Measurements from ENCODE around the gene OBSCN.
A peak's percentile ranks its signal among the peaks of the same experiment; 100 is the strongest.
"Not testable (repeated sequence)": the region's sequence is repeated elsewhere in the genome, so short reads cannot be mapped to it uniquely, and the experiment has no call there.

Gene OBSCN

DNA sequence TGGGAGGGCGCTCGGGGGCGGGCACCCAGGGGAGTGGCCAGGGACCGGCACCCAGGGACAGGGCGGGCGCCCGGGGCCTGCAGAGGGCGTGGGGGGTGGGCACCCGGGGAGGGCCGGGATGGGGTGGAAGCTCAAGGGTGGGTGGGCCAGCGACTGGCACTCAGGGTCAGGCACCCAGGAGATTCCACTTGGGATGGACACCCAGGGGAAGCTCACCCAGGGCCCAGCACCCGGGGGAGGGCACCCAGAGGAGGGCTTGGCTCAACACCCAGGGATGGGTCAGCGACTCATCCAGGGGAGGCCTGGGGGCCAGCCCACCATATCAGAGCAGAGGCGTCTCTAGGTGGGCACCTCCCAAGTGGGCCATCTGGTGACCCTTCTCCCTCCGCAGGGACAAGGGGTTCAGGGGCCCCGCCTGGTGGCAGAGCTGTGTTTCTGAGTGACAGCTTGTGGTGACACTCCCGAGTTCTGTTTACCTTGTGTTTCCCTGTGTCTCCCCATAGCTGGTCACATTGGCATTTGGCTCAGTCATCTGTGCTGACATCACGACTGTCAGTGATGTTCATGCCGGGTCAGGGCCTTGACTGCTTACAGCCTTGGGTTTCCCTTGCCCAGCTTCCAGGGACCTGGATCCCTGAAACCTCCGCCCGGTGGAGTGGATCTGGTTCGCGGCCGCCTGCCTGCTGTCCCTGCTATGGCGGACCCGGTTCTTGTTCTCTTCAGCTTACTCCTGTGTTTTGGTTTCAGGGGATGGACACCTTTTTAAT is 41.5 kb upstream of the OBSCN start:
- TF ChIP-seq CTCF (conservative IDR thresholded peaks at IDR 0.05; ENCODE audit: low read depth, low read length) = peak; percentile 41
- DNase-seq (ENCODE audit: low read depth) = no peak
- peak overlapping the region; percentile 76 for H3K4me3 ChIP-seq (ENCODE audit: low read length)

- no peak for DNase-seq (ENCODE audit: low read depth)
- no peak for TF ChIP-seq CTCF (conservative IDR thresholded peaks at IDR 0.05; ENCODE audit: low read depth, low read length)
- H3K4me3 ChIP-seq (ENCODE audit: low read length) = no peak overlapping the region
Measured at GRCh38 chr1:228168563-228169270, 39.1 kb upstream of the OBSCN start.

DNA sequence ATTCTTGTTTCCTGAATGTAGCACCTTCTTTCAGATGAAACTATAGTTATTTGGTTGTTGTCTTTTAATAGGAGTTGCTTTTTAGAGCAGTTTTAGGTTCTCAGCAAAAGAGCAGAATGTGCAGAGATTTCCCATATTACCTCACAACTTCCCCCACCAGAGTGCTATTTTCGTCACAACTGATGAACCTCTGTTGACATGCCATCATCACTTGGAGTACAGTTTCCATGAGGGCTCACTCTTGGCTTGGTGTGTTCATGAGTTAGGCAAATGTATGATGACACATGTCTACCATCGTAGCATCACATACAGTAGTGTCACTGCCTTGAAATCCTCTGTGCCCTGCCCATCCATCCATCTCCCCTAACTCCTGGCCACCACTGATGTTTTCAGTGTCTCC is 38.5 kb upstream of the OBSCN start:
- no peak for TF ChIP-seq CTCF (conservative IDR thresholded peaks at IDR 0.05; ENCODE audit: low read depth, low read length)
- no peak for DNase-seq (ENCODE audit: low read depth)
- no peak overlapping the region for H3K4me3 ChIP-seq (ENCODE audit: low read length)

DNA sequence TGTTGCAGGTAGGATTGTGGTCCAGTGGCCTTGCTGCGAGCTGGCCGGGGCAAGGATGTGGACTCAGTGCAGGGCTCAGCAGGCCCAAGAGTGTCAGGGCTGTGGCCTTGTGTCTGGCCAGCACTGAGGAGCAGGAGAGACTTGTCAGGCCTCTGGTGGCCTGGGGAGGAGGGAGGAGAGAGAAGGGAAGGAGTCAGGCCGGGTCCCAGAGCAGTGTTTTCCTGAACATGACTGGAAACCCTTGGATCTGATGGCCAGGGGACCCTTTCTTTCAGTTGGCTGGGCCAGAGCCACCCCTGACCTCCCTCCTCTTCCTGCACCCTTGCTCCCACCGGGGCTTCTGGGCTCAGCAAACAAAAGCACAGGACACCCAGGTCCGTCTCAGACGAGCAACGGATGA is 37.2 kb upstream of the OBSCN start:
- DNase-seq (ENCODE audit: low read depth) = no peak
- no peak for TF ChIP-seq CTCF (conservative IDR thresholded peaks at IDR 0.05; ENCODE audit: low read depth, low read length)

GRCh38 chr1:228171221-228171891 is 36.5 kb upstream of the OBSCN start:
- no peak for TF ChIP-seq CTCF (conservative IDR thresholded peaks at IDR 0.05; ENCODE audit: low read depth, low read length)
- no peak for DNase-seq (ENCODE audit: low read depth)
- no peak overlapping the region for H3K4me3 ChIP-seq (ENCODE audit: low read length)

More for the DNA sequence above, 37.2 kb upstream of the OBSCN start:
- H3K4me3 ChIP-seq (ENCODE audit: low read length) = no peak overlapping the region

- no peak for DNase-seq (ENCODE audit: low read depth)
- no peak overlapping the region for H3K4me3 ChIP-seq (ENCODE audit: low read length)
- TF ChIP-seq CTCF (conservative IDR thresholded peaks at IDR 0.05; ENCODE audit: low read depth, low read length) = no peak
Measured at GRCh38 chr1:228172591-228173527, 35.0 kb upstream of the OBSCN start.

DNA sequence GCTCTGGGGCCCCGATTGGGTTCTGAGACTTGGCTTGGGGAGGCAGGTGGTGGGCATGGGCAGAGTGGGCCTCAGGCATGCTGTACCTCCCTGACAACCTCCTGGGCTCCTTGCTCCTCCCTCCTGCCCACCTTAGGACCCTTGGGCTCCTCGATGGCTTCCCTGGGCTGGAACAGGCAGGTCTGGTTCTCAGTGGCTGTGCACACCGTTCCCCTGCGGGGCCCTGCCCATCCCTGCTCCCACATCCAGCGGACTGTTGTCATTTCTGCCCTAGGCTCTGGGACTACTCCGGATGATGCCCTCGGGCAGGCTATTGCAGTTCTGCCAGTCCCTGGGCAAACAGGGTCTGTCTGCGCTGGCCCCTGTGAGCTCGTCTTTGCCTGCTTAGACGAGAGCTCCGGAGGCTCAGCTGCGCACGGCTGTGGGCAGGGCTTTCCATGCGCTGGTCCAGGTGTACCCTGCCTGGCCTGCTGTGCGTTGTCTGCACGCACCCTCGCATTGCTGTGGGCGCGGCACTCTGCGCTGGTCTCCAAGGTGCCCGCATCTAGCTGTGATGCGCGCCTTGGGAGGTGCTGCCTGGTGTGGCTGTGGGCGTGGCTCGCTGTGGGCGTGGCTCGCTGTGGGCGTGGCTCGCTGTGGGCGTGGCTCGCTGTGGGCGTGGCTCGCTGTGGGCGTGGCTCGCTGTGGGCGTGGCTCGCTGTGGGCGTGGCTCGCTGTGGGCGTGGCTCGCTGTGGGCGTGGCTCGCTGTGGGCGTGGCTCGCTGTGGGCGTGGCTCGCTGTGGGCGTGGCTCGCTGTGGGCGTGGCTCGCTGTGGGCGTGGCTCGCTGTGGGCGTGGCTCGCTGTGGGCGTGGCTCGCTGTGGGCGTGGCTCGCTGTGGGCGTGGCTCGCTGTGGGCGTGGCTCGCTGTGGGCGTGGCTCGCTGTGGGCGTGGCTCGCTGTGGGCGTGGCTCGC is 34.0 kb upstream of the OBSCN start:
- DNase-seq (ENCODE audit: low read depth); H3K4me3 ChIP-seq (ENCODE audit: low read length): not testable (repeated sequence)

Measured in retinal pigment epithelial cell (primary cell).